NCI-H2081 treated with DMSO at 0.1 percent for 48 hours (cell line): ENCODE results near the gene MYOM1.
"Not testable (repeated sequence)": the region's sequence is repeated elsewhere in the genome, so short reads cannot be mapped to it uniquely, and the experiment has no call there.

Experiments
- DNase-seq: peaks from one replicate; lab custom pipeline; 2025; lab: John Stamatoyannopoulos, UW

The MYOM1 gene

DNA sequence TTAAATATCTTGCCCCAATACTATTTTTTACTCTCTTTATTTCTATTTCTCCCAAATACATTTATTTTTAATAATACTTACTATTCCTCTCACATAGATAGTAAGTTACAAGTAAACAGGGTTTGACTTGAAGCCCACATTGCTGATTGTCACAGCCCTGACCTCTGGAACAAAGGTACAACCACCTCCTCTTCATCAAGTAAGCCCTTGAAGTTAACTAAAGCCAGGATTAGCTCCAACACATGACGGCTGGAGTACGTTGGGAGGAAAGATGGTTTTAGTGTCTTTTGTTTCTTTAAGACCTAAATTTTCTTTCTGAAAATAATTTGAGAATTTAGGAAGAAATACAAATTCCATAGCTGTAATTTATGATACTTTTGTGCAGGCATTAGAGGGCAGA is 949 bp downstream of the MYOM1 start:
- DNase-seq: no peak

DNA sequence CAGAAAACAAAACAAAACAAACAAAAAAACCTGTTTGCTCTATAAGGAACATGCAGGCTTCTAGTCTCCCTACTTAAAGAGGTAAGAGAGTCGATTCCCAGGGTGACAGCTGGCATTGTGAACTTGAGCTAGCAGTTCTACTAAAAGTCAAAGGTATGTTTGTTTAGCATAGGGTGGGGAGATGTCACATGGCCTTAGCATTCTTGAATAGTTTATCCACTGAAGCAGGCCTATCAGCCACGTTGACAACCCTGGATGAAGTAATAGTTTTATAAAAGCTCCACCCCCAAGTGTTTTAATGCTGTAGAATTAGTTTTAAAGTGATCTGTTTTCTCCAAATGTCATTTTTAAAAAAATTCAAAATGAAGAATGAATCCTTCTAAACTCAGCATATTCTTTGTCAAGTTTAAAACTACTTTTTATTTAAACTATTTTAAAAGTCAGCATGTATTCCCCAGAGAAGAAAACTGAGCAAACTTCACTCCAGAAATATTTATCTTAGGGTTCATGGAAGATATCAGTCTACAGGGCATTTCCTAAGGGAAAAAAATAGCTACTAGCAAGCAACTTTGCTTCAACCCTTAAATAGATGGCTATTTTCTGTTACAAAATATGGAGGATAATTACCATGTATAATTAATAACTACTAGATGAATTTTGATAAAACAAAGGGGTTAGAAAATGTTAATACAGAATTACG is 1.7 kb downstream of the MYOM1 start:
- no peak for DNase-seq

DNA sequence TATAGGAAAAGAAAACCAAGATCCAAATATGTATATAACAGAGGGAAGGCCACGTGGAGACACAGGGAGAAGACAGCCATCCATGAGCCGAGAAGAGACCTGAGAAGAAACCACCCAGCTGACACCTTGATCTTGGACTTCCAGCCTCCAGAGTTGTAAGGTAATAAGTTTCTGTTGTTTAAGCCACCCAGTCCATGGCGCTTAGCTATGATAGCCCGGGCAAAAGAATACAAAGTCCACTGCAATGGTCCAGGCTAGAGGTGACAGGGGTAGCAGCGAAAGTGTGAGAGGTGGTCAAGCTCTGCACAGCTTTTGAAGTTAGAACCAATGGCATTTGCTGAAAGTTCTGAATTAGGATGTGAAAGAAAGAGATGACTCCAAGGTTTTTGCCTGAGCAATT is 2.8 kb downstream of the MYOM1 start:
- DNase-seq: no peak

- no peak for DNase-seq
Observed at GRCh38 chr18:3214855-3215637, 4.7 kb downstream of the MYOM1 start.

GRCh38 chr18:3213300-3214059 is 6.3 kb downstream of the MYOM1 start:
- no peak for DNase-seq

- no peak for DNase-seq
Observed at GRCh38 chr18:3212657-3213056, 7.1 kb downstream of the MYOM1 start.

GRCh38 chr18:3211236-3211992 is 8.4 kb downstream of the MYOM1 start:
- no peak for DNase-seq

DNA sequence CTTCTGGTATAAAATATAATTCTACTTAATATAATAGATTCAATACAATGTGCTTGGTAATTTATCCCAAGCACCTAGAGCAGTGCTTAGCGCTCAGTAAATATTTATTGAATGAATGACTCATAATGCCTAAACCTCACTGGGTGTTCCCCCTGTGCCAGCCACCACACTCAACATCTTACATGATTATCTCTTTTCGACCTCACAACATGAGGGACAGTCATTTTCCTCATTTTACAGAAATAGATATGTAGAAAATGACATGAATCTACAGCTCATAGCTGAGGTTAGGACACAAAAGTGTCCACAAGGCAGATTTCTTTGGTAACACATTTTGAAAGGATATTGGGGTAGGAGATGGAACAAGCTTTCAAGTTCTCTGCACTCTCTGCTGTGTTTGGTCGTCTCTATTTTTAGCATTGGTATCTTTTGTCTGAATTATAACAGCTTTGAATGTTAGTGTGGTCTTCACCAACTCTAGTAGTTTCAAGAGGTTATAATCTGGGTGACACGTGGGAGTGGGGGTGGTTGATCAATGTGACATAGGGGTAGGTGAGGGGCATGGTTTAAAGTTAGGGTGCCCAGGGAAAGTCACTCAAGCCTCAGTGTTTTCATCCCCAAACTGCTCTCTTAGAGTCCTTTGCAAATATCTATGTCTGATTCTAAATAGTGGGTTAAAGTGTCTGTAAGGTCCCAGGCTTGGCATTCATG is 9.8 kb downstream of the MYOM1 start:
- no peak for DNase-seq

DNA sequence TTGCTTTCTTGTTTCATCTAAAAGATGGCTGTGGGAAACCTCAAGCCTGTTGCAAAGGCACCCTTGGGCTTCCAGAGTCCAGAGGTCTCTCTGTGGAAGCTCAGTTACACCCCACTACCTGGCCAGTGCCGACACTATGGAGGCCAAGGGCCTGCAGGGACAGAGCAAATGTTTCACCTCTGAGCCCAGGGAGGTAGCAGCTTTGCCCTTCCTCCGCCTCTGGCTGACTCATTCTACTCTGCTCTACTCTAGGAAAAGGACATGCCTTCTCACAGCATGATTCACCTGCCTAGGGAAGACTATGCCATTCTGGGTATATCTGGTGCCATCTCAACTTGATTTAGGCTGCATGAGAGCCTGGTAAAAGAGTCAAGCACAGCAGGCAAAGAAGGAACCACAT is 12.2 kb downstream of the MYOM1 start:
- no peak for DNase-seq

DNA sequence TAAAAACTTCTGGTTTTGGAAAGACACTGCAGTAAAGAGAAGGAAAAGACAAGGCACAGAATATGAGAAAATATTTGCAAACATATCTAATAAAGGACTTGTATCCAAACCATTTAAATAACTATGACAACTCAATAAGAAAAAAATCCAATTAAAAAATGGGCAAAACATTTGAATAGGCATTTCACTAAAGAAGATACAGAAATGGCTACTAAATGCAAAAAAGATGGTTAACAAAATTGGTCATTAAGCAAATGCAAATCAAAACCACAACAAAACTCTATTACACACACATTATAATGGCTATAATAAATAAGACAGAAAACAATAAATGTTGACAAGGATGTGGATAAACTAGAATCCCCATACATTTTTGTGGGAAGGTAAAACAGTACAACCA is 14.5 kb downstream of the MYOM1 start:
- no peak for DNase-seq

DNA sequence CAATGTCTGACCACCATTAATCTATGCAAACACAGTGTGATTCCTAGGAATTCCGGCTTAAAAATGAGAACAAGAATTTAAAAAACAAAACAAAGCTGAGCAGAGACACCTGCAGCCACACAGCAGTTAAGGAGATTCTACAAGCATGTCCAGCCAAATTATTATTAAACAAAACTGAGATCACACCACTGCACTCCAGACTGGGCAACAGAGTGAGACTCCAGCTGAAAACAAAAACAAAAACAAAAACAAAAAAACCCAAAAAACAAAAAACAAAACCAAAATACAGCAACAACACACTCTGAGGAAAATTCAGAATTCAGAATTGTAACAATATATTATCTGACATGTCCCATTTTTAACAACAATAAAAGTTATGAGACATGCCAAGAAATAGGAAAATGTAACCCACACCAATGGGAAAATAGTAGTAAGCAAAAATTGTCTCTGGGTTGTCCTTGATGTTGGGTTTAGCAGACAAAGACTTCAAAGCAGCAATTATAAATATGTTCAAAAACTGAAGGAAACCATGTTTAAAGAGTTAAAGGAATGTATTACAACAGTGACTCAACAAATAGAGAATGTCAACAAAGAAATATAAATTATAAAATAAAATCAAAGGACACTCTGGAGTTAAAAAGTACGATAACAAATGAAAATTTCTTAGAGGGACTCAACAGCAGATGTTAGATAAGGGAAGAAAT is 19.7 kb downstream of the MYOM1 start:
- DNase-seq: no peak

- not testable (repeated sequence) for DNase-seq
Observed at GRCh38 chr18:3198260-3198860, 21.4 kb downstream of the MYOM1 start.

- no peak for DNase-seq
Observed at GRCh38 chr18:3194947-3195612, 24.7 kb downstream of the MYOM1 start.

DNA sequence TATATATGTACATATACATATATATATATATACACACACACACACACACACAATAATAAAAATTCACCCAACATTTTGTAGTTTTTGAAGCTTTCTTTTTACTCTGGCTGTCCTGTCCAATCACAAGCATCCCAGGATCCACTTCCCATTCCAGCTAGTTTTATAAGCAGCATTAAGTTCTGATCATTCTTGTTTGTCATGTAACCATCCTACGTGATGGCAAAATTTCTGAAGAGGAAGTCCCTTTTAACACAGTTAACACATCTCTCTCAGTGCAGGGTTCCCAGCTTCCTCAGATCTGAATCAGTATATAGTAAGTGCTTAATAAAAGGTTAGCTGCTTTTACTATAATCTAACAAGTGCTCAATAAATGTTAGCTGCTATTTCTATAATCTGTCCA is 26.4 kb downstream of the MYOM1 start:
- no peak for DNase-seq

DNA sequence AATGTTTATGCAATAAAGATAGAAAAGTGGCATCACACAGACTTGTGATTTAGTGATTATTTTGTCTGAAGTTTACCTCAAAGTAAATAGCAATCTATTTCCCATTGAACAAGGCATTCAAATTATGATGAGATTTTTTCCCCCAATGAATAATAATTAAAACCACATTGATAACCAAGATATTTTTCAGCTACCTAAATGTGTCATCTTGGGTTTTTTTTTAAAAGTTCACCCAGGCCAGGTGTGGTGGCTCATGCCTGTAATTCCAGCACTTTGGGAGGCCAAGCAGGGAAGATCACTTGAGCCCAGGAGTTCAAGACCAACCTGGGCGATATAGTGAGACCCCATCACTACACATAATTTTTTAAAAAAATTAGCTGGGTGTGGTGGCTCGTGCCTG is 27.0 kb downstream of the MYOM1 start:
- DNase-seq: no peak

DNA sequence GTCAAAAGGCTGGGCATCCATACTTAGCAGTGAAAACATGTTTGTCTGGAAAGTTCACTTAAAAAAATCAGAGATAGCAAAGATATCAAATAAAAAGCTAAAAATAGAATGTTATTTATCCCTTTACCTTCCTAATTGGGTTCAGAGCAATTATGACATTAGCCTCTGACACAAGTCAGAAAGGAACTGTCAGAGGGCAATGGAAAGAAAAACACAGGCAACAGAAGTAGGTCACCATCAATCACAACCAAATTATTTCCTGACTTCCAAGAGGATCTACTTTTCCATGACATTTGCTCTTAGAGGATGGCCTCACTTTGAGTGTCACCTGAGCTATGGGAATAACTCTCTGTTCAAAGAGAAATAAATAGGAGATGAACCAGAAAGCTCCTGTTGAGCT is 27.5 kb downstream of the MYOM1 start:
- DNase-seq: no peak

- DNase-seq: no peak
Observed at GRCh38 chr18:3190610-3191009, 29.2 kb downstream of the MYOM1 start.

- DNase-seq: no peak
Observed at GRCh38 chr18:3189884-3190283, 29.9 kb downstream of the MYOM1 start.

DNA sequence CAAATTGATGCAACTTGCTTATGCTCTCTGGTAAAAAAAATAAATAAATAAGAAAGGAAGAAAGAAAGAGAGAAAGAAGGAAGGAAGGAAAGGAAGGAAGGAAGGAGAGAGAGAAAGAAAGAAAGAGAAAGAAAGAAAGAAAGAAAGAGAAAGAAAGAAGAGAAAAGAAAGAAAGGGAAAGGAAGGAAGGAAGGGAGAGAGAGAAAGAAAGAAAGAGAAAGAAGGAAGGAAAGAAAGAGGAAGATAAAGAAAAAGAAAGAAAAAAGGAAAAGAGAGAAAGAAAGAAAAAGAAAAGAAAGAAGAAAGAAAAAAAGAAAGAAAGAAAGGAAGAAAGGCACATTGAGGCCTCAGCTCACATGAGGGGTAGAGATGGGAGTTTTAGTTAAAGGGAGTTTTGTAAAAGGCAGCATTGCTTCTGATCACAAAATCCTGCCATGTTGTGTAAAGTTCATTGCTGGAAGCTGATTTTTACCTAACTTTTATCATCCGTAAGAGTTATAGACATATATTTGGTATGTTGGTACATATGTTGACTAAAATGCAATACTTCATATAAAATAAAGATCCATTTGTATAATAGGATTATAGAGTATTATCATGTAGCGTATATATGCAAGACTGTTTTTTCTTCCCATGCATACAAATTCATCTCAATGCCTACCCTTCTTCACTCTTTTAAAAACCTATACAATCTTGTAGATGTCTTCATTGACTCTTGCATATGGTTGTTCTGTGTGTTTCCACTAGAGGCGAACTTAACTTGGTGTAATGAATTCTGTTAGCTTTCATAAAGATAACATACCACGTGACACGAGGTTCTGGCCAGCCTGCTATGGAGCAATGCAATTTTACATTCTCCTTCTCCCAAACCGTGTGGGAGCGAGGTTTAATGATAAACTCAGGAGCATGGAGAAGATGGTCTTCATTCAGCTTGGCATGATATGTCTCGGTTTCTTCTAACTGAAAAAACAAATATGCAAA is 32.8 kb downstream of the MYOM1 start:
- no peak for DNase-seq
